GM10847 (cell line): ENCODE data around the gene STRN.

Source experiments
- POLR2A ChIP-seq: IDR thresholded peaks from 2 replicates; pipeline ENCODE4 v1.6.1; 2011; ENCODE audit not compliant: insufficient read length; ENCODE audit errors: extremely low read depth

STRN gene

DNA sequence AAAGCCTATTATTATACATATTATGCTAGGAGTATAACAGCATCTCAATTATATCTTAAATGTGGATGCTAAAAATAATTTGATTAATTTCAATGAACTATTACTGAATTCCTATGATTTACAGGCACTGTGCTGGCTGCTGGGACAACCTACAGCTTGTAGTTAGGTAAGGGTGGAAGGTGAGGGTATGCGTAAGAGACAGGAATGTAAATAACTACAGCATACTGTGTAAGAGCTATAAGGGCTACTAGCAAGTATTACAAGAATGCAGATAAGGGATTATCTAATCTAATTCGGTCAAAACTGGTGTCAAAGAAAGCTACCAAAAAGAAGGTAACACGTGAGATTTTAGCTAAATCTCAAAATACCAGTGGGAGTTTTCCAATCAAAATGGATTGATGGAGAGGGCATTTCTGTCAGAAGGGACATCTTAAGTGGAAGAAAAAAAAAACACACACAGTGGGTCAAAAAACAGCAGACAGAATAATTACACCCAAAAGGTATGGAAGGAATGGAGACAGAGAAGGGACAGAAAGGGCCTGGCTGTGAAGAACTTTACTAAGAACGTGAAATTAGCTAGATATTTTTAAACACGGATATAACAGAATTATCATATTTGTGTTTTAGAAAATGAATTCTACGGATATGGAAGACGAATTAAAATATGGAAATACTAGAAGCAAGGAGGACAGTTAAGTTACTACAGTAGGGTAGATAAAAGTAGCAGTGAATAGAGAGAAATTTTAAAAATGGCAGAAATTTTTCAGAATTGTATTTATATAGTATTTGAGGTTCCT is 47.1 kb downstream of the STRN start:
- no peak for TF ChIP-seq POLR2A

GRCh38 chr2:36918307-36918706 is 48.0 kb downstream of the STRN start:
- no peak for TF ChIP-seq POLR2A

DNA sequence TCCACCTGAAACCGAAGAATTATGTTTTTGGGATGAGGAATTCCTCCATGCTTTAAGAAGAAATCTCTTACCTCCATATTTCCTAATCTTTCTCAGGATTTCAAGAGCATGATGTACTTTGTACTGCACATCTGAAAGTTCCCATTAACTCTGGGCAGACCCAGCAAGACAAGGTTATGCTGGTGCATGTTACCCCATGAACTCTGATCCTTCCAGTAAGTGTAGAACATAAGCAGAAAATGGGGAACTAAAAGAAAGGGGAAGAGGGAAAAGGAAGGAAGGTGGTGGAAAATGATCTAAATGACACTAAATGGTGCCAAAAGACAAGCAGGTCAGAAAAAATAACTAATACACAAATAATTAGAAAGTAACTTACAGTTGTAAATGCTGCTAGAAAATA is 50.7 kb downstream of the STRN start:
- no peak for TF ChIP-seq POLR2A

- TF ChIP-seq POLR2A: no peak
Measured at GRCh38 chr2:36912695-36913094, 53.6 kb downstream of the STRN start.

DNA sequence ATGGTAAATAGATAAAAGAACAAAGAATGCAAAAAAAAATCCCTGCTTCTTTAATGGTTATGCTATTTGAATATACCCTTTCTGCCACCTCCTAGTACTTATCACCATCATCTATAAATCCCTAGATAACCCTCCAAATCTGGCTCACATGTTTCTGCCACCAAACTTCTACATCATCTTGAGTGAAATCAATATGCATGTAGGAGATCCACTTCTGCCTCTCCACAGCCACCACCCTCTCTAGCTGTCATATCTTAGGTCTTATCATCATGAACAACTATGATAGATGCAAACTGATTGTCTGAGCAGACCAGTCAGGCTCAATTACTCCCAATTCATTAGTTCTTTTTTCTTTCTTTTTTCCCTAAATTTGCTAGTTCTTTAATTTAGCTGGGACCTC is 55.3 kb downstream of the STRN start:
- no peak for TF ChIP-seq POLR2A

DNA sequence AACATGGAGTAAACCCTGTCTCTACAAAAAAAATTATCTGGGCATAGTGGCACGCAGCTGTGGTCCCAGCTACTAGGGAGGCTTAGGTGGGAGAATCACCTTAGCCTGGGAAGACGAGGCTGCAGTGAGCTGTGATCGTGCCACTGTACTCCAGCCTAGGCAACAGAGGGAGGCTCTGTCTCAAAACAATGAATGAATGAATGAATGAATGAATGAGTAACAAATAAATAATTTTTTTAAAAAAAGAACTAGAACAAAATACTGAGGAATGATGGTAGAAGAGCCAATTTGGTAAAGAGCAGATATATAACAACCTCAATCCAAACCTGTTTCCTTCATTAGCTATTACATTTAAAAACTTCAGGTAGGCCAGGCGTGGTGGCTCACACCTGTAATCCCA is 60.1 kb downstream of the STRN start:
- TF ChIP-seq POLR2A: no peak

DNA sequence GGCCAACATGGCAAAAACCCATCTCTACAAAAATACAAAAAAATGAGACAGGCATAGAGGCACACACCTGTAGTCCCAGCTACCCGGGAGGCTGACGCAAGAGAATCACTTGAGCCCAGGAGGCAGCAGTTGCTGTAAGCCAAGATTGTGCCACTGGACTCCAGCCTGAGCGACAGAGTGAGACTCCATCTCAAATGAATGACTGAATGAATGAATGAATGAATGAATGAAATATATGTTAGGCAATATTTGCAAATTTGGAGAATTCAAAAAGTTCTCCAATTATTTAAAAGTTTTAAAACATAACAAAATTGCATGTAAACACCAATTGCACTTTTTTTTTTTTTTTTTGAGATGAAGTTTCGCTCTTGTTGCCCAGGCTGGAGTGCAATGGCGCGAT is 61.7 kb downstream of the STRN start:
- no peak for TF ChIP-seq POLR2A

GRCh38 chr2:36902385-36903120 is 63.8 kb downstream of the STRN start:
- no peak for TF ChIP-seq POLR2A

DNA sequence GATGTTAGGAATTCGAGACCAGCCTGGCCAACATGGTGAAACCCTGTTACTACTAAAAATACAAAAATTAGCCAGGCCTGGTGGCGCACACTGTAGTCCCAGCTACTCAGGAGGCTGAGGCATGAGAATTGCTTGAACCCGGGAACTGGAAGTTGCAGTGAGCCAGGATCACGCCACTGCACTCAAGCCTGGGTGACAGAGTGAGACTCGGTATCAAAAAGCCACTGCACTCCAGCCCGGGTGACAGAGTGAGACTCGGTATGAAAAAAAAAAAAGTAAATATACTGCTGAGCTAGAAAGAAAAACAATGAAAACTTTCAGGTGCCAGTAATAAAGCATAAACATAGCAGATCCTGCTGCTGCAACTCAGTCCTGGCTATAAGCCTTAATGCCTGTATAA is 73.5 kb downstream of the STRN start:
- TF ChIP-seq POLR2A: no peak

DNA sequence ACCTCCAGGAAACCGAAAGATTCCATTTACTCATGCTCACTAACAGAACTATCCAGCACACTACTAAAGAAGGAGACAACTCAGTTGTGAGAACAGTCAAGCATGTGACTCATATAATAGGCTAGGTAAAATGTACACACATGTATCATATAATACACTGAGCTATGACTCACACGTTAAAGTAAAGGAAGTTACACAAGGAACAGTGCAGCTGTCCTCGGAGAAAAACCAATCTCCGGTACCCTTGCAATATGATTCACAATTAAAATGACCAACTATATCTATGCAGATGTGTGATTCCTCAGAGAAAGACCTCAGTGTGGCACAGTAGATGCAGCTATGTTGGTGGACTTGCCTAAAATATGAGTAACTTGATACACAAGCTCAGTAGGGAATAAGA is 76.5 kb downstream of the STRN start:
- TF ChIP-seq POLR2A: no peak

DNA sequence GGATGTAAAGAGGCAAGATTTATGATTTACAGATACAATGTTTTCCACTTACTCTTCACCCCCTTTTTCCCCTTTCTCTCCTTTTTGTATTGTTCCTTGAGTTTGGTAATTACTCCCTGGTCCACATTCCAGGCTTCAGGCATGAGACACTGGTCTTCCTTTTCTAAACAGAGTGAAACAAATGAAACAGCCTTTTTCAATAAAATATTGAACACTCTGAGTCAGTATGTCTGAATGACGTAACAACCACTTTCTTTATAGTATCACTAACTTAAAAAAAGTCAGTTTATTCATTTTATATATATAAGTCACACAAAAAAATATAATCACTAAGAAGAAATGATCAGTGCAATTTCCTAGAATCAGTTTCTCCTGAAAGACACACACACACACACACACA is 79.7 kb downstream of the STRN start:
- no peak for TF ChIP-seq POLR2A

DNA sequence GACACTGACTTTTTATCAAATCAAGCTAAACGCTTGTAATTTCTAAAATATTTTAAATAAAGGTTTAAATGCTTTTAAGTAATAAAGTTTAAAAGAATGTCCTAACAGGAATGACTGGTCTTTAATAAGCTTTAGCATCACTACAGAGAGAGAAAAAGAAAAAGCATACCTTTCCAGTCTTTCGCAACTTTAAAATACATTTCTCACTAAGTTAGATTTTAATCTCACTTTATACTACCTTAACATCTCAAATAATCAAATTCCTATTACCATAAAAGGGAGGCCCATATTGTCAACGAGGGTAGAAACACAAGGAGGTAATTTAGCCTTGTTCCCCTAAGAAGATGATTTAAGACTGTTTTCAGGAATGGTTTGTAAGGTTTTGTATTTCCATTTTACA is 80.7 kb downstream of the STRN start:
- no peak for TF ChIP-seq POLR2A

GRCh38 chr2:36882532-36882931 is 83.8 kb downstream of the STRN start:
- no peak for TF ChIP-seq POLR2A

DNA sequence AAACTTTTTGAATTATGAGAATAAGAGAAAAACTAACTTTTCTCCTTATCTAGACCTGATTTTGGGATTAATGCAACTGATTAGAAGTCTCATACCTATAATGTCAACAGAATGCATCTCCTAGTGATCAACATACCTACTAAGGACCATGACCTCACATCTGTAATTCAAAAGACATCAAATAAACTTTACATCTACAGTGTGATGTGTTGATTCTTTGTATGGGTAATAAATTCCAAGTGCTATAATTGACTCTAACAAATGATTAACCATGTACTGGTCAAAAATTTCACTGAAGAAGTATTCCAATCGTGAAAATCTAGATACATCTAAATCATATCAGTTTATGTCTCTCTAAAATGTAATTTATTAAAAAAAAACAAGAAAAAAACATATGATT is 84.5 kb downstream of the STRN start:
- TF ChIP-seq POLR2A: no peak

- TF ChIP-seq POLR2A: no peak
Measured at GRCh38 chr2:36878429-36878828, 87.9 kb downstream of the STRN start.

DNA sequence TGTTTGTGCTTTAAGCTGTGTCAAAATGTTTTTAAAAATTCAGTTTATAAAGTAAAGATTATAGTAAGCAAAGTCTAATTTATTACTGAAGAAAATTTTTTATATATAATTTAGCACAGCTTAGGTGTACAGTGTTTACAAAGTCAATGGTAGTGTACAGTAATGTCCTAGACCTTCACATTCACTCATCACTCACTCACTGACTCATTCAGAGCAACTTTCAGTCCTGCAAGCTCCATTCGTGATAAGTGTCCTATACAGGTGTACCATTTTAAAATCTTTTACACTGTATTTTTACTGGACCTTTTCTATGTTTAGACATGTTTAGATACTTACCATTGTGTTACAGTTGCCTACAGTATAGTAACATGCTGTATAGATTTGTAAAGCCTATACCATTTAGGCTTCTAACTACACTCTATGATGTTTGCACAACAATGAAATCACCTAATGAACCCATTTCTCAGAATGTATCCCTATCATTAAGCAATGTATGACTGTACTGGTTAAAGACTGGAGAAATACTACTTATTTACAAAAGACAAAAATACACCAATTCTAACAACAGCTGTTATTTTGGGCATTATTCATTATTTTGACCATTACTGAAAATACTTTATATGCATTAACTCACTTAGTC is 95.1 kb downstream of the STRN start:
- TF ChIP-seq POLR2A: no peak
